ENCODE results near the gene DHODH.

Gene DHODH

DNA sequence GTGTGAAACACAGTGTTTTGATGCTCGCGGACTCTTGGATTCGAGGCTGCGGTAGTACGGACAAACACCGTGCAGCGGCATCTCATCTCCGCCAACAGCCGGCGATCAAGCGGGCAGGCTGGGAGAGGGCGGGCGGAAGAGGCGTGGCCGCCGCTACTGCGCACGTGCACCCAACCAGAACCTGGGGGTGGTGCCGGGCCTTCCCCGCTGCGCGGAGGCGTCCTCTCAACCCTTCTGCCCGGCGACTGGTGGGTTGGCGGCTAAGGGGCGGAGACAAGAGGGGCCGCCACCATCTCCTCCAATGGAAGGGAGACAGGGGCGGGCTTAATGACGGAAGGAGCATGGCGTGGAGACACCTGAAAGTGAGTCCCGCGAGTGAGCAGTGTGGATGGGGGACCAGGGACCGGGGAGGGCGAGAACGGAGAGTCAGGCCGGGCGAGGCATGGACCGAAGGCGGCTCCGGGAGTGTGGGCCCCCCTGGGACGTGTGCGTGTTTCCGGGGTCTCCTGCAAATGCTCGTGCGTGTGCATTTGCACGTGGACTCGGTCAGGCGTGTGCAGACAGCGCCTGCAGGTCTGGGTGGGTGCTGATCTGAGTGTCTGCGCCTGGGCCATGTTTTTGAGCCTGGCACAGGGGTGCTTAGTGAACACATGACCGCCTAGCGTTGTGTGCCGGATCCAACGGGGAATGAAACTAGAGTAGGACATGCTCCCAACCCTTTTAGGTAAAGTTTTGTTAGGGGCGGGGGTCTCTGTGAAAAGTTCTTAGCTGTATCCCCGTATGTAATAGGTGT is at the start of gene DHODH:
DHODH (plus strand) TSS at position 321 of the 793 bp plus-strand sequence; CDS start at position 342, 21 bp downstream.
- peak; percentile 99 for DNase-seq (ENCODE audit: low read depth)
- peak within 1 kb of the TSS; percentile 85 for H3K4me3 ChIP-seq (ENCODE audit: low read length)
- TF ChIP-seq, protein P1, sequence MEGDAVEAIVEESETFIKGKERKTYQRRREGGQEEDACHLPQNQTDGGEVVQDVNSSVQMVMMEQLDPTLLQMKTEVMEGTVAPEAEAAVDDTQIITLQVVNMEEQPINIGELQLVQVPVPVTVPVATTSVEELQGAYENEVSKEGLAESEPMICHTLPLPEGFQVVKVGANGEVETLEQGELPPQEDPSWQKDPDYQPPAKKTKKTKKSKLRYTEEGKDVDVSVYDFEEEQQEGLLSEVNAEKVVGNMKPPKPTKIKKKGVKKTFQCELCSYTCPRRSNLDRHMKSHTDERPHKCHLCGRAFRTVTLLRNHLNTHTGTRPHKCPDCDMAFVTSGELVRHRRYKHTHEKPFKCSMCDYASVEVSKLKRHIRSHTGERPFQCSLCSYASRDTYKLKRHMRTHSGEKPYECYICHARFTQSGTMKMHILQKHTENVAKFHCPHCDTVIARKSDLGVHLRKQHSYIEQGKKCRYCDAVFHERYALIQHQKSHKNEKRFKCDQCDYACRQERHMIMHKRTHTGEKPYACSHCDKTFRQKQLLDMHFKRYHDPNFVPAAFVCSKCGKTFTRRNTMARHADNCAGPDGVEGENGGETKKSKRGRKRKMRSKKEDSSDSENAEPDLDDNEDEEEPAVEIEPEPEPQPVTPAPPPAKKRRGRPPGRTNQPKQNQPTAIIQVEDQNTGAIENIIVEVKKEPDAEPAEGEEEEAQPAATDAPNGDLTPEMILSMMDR (IDR thresholded peaks at IDR 0.05; ENCODE audit: insufficient read depth, low read depth, low read length, missing control alignments): no peak

DNA sequence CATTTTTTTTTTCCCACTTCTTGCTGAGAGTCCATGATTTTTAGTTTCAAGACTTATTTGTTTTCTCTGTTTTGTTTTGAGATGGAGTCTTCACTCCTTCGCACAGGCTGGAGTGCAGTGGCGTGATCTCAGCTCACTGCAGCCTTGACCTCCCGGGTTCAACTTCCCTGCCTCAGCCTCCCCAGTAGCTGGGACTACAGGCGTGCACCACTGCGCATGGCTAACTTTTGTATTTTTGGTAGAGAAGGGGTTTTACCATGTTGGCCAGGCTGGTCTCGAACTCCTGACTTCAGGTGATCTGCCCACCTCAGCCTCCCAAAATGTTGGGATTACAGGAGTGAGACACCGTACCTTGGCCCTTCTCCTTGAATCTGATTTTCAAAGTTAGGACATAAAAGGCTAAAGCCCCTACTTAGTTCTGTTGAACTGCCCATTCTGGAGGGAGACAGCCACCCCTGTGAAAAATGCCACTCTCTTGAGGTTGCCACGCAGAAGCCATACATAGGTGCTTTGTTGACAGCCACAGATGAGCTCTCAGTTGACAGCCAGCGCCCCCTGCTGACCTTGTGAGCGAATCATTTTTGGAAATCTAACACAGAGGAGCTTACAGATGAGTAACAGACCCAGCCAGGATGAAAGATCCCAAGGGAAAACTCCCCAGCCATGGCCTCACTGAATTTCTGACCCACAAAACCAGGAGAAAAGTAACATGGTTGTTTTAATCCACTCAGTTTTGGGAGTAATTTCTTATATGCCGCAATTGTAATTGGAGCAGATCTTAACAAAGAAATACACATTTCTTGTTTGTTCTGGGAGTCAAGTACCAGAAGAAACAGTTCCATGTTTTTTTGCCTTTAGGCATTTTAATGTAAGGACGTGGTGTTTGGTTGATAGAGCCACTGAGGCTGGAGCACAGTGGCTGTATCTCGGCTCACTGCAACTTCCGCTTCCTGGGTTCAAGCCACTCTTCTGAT is 47.2 kb upstream of the DHODH start:
- H3K4me3 ChIP-seq (ENCODE audit: low read length): no peak overlapping the region
- TF ChIP-seq, protein P1 (IDR thresholded peaks at IDR 0.05; ENCODE audit: insufficient read depth, low read depth, low read length, missing control alignments): peak; percentile 80
- peak; percentile 89 for DNase-seq (ENCODE audit: low read depth)

DNA sequence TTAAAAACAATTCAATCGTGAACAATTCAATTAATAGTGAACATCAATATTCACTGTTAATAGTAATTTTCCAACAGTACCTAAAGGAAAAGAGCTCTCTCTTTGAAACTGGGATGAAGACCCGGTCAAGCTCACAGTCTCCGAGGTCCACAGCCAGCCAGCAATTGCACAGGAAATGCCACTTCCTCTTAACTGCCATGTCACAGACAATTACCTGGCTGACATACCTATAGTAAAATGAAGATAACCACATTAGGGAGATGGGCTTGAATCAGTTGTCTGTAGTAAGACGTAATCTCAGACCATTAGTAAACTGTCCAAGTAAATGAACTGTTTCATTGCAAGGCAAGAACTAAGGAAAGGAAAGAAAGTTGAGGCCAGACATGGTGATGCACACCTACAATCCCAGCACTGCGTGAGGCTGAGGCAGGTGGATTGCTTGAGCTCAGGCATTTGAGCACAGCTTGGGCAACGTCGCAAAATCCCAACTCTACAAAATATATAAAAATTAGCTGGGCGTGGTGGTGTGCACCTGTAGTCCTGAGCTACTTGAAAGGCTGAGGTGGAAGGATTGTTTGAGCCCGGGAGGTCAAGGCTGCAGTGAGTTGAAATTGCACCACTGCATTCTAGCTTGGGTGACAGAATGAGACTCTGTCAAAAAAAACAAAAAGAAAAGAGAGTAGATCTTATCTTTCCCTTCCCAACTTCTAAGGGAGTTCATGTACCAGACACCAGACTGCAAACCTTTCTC is 45.2 kb upstream of the DHODH start:
- TF ChIP-seq, protein P1 (IDR thresholded peaks at IDR 0.05; ENCODE audit: insufficient read depth, low read depth, low read length, missing control alignments): no peak
- H3K4me3 ChIP-seq (ENCODE audit: low read length): no peak overlapping the region
- no peak for DNase-seq (ENCODE audit: low read depth)

- DNase-seq (ENCODE audit: low read depth): no peak
- no peak overlapping the region for H3K4me3 ChIP-seq (ENCODE audit: low read length)
- TF ChIP-seq, protein P1 (IDR thresholded peaks at IDR 0.05; ENCODE audit: insufficient read depth, low read depth, low read length, missing control alignments): no peak
These were observed 43.3 kb upstream of the DHODH start for GRCh38 chr16:71965223-71965622.

DNA sequence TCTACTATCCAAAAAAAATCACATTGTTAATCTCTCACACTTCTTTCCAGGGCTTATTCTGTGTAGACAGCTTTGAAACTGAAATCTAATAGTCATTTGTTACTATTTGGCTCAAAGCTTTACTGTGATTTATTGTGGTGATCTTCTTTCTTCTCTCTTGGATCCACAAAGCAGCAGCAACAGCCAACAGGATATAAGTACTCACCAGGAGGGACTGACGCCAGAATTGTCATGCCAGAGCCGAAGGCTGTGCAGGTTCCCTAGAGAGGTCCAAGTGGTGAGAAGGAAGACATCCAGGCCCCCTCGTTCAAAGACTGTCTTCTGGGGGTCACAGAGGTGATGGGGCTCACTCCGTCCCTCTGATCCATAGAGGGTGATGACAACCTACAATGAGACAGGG is 41.6 kb upstream of the DHODH start:
- DNase-seq (ENCODE audit: low read depth): no peak
- no peak overlapping the region for H3K4me3 ChIP-seq (ENCODE audit: low read length)
- TF ChIP-seq, protein P1 (IDR thresholded peaks at IDR 0.05; ENCODE audit: insufficient read depth, low read depth, low read length, missing control alignments): no peak

DNA sequence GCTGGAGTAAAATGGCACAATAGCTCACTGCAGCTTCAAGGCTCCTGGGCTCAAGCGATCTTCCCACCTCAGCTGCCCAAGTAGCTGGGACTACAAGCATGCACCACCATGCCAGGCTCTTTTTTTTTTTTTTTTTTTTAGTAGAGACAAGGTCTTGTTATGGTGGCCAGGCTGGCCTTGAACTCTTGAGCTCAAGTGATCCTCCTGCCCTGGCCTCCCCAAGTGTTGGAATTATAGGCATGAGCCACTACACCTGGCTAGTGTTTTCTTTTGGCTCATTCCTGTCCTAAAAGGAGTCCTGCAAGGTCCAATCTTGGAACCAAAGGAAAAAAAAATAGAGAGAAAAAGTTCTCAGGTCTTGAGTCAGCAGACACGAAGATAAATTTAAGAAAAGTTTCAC is 39.2 kb upstream of the DHODH start:
- TF ChIP-seq, protein P1 (IDR thresholded peaks at IDR 0.05; ENCODE audit: insufficient read depth, low read depth, low read length, missing control alignments): no peak
- H3K4me3 ChIP-seq (ENCODE audit: low read length): no peak overlapping the region
- no peak for DNase-seq (ENCODE audit: low read depth)

Data from epithelial cell of esophagus (primary cell).